ENCODE data around the gene ADGRB3.

DNA sequence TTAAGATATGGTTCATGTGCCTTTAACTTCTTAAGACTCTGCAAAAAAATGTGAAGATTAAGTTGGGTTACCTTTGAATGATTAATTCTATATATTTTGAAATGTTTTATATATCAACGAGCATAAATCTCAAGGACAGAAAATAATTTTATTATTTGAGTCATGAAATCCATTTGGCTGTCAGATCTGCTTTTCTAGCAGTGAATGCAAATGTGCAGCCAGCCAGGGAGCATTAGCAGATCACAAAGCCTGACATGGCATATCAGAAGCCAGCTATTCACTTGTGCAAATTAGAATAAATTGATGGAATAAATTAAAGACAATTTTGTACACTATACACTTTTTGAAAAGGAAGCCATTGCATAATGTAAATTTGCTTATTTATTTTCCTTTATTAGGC is 424.3 kb downstream of the ADGRB3 start:
- no peak for TF ChIP-seq CTCF (conservative IDR thresholded peaks at IDR 0.05; ENCODE audit: low read depth, low read length)
- no peak for TF ChIP-seq EZH2phosphoT487 (IDR thresholded peaks at IDR 0.05; ENCODE audit: borderline replicate concordance, low read length)
- TF ChIP-seq EZH2 (IDR thresholded peaks at IDR 0.05; ENCODE audit: low read length, unreplicated experiment), result no peak
